ENCODE results near the gene NAALADL2. TPM values are rescaled to one million over a fixed set of nuclear protein-coding genes. Genes with fewer than 3 reads are reported as not detected.

NAALADL2 gene
- total RNA-seq, 1 experiment from 2014 or later, result 1.6 TPM

- Histone ChIP-seq H2AK5ac (ENCODE audit: insufficient read length, low read length) (no peak overlapping the region), H3K4me1 (ENCODE audit: insufficient read depth, low read length) (no peaks in the 10 kb centered on the region), H4K91ac (ENCODE audit: insufficient read length, low read depth, low read length) (no peak overlapping the region), H3K18ac (ENCODE audit: insufficient read length, low read depth, low read length) (no peak overlapping the region), H3K79me2 (ENCODE audit: insufficient read depth, low read length) (no peaks in the 10 kb centered on the region), H3K27me3 (ENCODE audit: insufficient read depth, low read length) (no peaks in the 10 kb centered on the region), H3K23me2 (ENCODE audit: insufficient read length, low read depth, low read length, poor library complexity, severe bottlenecking) (no peaks in the 10 kb centered on the region), H3K9ac (ENCODE audit: extremely low read depth, insufficient read length, low read length) (no peak overlapping the region), H4K5ac (ENCODE audit: insufficient read length, low read depth, low read length) (no peak overlapping the region), H3K4me2 (ENCODE audit: insufficient read depth, insufficient read length, low read length) (no peak overlapping the region), H4K8ac (replicated peaks; ENCODE audit: insufficient read length, low read depth, low read length) (no peak overlapping the region), H2BK20ac (ENCODE audit: low read depth, low read length, poor library complexity, severe bottlenecking) (no peak overlapping the region), H3K56ac (ENCODE audit: insufficient read length, low read depth, low read length) (no peak overlapping the region), H3K23ac (ENCODE audit: insufficient read length, low read depth, low read length) (no peak overlapping the region), H2AFZ (ENCODE audit: low read length) (no peak overlapping the region), H3K4ac (ENCODE audit: low read depth, low read length) (no peak overlapping the region), H2BK15ac (ENCODE audit: low read depth, low read length) (no peak overlapping the region), H3K79me1 (ENCODE audit: insufficient read depth, low read depth, low read length, poor library complexity, severe bottlenecking) (no peaks in the 10 kb centered on the region), H2BK5ac (ENCODE audit: insufficient read length, low read length) (no peak overlapping the region), H3K14ac (ENCODE audit: insufficient read depth, low read length) (no peak overlapping the region), H3T11ph (ENCODE audit: low read length) (no peak overlapping the region), H3K27ac (ENCODE audit: insufficient read length, low read depth, low read length) (no peak overlapping the region), H4K20me1 (ENCODE audit: control insufficient read depth, insufficient read depth, insufficient read length) (no peaks in the 10 kb centered on the region), H2BK12ac (ENCODE audit: insufficient read length, low read depth, low read length) (no peak overlapping the region), H2BK120ac (ENCODE audit: low read depth, low read length, poor library complexity, severe bottlenecking) (no peak overlapping the region), H3K9me3 (ENCODE audit: control insufficient read depth, low read depth, low read length) (no peaks in the 10 kb centered on the region)
- DNase-seq, result no peak
- no peaks in the 10 kb centered on the region for H3K36me3 Mint-ChIP-seq (ENCODE audit: insufficient read depth in 1 of 3, low read depth in 3 of 3)
- no peaks in the 10 kb centered on the region for H3K4me1 Mint-ChIP-seq
- TF ChIP-seq CTCF (conservative IDR thresholded peaks at IDR 0.05), result no peak
- no CpG with 5 or more reads among the region's 3 CpGs for WGBS (ENCODE audit: extremely low coverage, insufficient read length, low lambda C conversion rate)
- no peak overlapping the region for H3K27ac Mint-ChIP-seq
- no peak overlapping the region for H3K4me3 Mint-ChIP-seq
- no peaks in the 10 kb centered on the region for H3K9me3 Mint-ChIP-seq
- H3K27me3 Mint-ChIP-seq (ENCODE audit: low read depth), result no peaks in the 10 kb centered on the region
Observed at GRCh38 chr3:175093748-175094147, 234.6 kb downstream of the NAALADL2 start.

All from H9 (cell line).